ENCODE measurements around the gene INSC. TPM values are rescaled to one million over a fixed set of nuclear protein-coding genes. Genes with fewer than 3 reads are reported as not detected.

The INSC gene
- total RNA-seq, 1 experiment from 2014 or later, result not detected

DNA sequence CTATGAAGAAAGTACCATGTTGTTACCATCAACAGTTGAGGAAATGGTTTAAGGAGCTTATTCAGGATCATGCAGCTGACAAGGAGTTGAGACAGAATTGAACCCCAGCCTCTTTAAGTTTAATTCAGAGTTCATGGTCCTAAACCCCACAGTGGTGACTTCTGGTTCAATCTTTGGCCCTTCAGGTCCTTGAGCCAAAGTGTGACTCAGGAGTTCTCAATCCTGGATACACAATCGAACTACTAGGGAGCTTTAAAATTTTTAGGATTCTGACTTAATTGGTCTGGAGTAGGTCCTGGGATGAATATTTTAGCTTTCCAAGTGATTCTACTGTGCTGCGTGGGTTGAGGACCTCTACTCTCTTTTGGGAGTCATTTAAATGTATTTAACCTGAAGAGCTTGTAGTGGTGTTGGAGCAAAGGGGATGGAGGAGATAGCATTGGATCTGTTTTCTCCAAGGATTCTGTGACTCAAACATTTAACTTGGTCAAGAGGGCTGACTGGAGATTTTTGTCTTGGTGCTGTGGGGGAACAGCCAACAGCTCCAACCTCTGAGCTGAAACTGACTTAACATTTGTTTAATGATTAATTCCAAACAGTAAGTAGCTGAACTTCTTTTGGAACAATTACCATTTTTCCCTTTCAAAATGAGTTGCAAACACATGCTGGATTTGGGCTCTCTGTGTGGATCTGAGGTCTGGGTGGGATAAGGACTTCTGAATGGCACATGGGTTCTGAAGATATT lies 80.1 kb downstream of the INSC start:
- no peak overlapping the region for H3K4me3 ChIP-seq
- no peaks in the 10 kb centered on the region for H3K9me3 ChIP-seq (ENCODE audit: insufficient read depth, low read depth)
- no TSS peak for BruUV-seq (replicated peaks)

DNA sequence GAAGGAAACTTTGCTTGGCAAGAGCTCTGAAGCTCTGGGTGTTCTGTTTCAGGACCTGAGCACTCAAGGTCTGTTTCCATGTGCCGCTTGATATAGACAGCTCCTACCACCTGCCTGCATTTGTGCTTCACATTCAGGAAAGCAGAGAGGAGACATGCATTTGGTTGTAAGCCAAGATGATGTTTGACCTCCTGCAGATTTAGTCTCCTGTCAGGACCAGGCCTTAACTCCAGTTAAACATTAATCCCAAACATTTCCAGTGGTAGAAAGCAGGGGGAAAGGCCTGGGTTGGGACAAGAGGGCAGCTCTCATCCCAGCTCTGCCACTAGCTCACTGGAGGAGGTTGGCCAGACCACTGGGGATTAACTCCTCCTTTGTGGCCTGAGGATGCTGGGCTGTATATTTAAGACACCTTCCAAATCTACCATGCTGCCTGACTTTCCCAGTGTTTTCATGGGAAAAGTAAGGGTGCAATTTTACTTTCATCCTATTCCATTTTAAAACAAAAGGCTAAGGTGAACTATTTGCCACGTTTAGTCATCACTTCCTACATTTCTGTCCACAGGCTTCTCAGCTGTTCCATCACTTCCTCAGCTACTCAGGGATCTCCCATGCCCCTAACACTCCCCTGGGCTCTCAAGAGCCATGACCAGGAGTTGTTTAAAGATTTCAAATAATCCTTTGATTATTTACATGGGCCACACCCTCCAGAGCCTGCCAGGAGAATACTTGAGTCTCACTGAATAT lies 80.9 kb downstream of the INSC start:
- Histone ChIP-seq H3K4me2 (no peak overlapping the region), H3K27ac (no peak overlapping the region), H3K4me1 (replicated peaks; ENCODE audit: insufficient read depth) (no peaks in the 10 kb centered on the region), H3K9me2 (ENCODE audit: insufficient read depth) (no peaks in the 10 kb centered on the region), H3K36me3 (ENCODE audit: low read depth) (no peaks in the 10 kb centered on the region), H3F3A (ENCODE audit: insufficient read depth, low read depth) (no peaks in the 10 kb centered on the region), H2AFZ (no peak overlapping the region), H3K4me3 (no peak overlapping the region), H3K27me3 (ENCODE audit: insufficient read depth, low read depth) (no peaks in the 10 kb centered on the region), H4K20me1 (ENCODE audit: insufficient read depth) (no peaks in the 10 kb centered on the region), H3K9me3 (ENCODE audit: insufficient read depth, low read depth) (no peaks in the 10 kb centered on the region), H3K79me2 (ENCODE audit: low read depth) (no peaks in the 10 kb centered on the region)
- intact Hi-C loops (cut with micrococcal nuclease; ENCODE audit: unreplicated experiment), result no loop called here
- no TSS peak for BruUV-seq (replicated peaks)
- DNase-seq, result no peak
- POLR2A ChIA-PET (ENCODE audit: unreplicated experiment), result no interaction called here
- CTCF ChIA-PET, result no interaction called here
- TF ChIP-seq, protein P1, sequence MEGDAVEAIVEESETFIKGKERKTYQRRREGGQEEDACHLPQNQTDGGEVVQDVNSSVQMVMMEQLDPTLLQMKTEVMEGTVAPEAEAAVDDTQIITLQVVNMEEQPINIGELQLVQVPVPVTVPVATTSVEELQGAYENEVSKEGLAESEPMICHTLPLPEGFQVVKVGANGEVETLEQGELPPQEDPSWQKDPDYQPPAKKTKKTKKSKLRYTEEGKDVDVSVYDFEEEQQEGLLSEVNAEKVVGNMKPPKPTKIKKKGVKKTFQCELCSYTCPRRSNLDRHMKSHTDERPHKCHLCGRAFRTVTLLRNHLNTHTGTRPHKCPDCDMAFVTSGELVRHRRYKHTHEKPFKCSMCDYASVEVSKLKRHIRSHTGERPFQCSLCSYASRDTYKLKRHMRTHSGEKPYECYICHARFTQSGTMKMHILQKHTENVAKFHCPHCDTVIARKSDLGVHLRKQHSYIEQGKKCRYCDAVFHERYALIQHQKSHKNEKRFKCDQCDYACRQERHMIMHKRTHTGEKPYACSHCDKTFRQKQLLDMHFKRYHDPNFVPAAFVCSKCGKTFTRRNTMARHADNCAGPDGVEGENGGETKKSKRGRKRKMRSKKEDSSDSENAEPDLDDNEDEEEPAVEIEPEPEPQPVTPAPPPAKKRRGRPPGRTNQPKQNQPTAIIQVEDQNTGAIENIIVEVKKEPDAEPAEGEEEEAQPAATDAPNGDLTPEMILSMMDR (conservative IDR thresholded peaks at IDR 0.05), result no peak
- no peak for TF ChIP-seq EZH2 (IDR thresholded peaks at IDR 0.05; ENCODE audit: low read depth)

More for the DNA sequence above, 80.1 kb downstream of the INSC start:
- Histone ChIP-seq H3K79me2 (ENCODE audit: low read depth) (no peaks in the 10 kb centered on the region), H3K9me2 (ENCODE audit: insufficient read depth) (no peaks in the 10 kb centered on the region), H3K36me3 (ENCODE audit: low read depth) (no peaks in the 10 kb centered on the region), H4K20me1 (ENCODE audit: insufficient read depth) (no peaks in the 10 kb centered on the region), H3K27ac (no peak overlapping the region), H3K4me2 (no peak overlapping the region), H3F3A (ENCODE audit: insufficient read depth, low read depth) (no peaks in the 10 kb centered on the region), H2AFZ (no peak overlapping the region), H3K4me1 (replicated peaks; ENCODE audit: insufficient read depth) (no peaks in the 10 kb centered on the region), H3K27me3 (ENCODE audit: insufficient read depth, low read depth) (no peaks in the 10 kb centered on the region)
- TF ChIP-seq, protein P1 (conservative IDR thresholded peaks at IDR 0.05), result no peak
- TF ChIP-seq EZH2 (IDR thresholded peaks at IDR 0.05; ENCODE audit: low read depth), result no peak
- POLR2A ChIA-PET (ENCODE audit: unreplicated experiment), result no interaction called here
- CTCF ChIA-PET, result no interaction called here
- intact Hi-C loops (cut with micrococcal nuclease; ENCODE audit: unreplicated experiment), result no loop called here
- no peak for DNase-seq

DNA sequence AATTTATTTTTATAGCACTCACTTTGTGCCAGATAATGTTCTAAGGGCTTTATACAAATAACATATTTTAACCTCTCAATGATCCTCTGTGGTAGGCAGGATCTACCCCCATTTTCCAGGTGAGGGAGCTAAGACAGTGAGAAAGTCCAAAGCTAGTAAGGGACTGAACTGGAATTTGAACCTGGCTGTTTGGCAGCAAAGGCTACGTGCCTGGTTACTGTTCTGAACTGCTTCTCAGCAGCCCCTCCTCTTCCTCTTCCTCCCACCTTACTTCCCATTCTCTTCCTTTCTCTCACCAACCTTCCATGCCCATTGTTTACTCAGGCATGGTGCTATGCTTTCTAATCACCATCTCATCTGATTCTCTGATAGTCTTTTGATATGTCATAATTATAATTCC lies 82.0 kb downstream of the INSC start:
- Histone ChIP-seq H3K36me3 (ENCODE audit: low read depth) (no peaks in the 10 kb centered on the region), H2AFZ (no peak overlapping the region), H3K9me2 (ENCODE audit: insufficient read depth) (no peaks in the 10 kb centered on the region), H4K20me1 (ENCODE audit: insufficient read depth) (no peaks in the 10 kb centered on the region), H3K9me3 (ENCODE audit: insufficient read depth, low read depth) (no peaks in the 10 kb centered on the region), H3K4me2 (no peak overlapping the region), H3F3A (ENCODE audit: insufficient read depth, low read depth) (no peaks in the 10 kb centered on the region), H3K27me3 (ENCODE audit: insufficient read depth, low read depth) (no peaks in the 10 kb centered on the region), H3K27ac (no peak overlapping the region), H3K79me2 (ENCODE audit: low read depth) (no peaks in the 10 kb centered on the region), H3K4me1 (replicated peaks; ENCODE audit: insufficient read depth) (0 out of 2 replicates have a peak, but pooled peaks cover under 1% of the 10 kb centered on the region), H3K4me3 (no peak overlapping the region)
- POLR2A ChIA-PET (ENCODE audit: unreplicated experiment), result no interaction called here
- TF ChIP-seq, protein P1 (conservative IDR thresholded peaks at IDR 0.05), result no peak
- TF ChIP-seq EZH2 (IDR thresholded peaks at IDR 0.05; ENCODE audit: low read depth), result no peak
- intact Hi-C loops (cut with micrococcal nuclease; ENCODE audit: unreplicated experiment), result no loop called here
- DNase-seq, result no peak
- no TSS peak for BruUV-seq (replicated peaks)
- CTCF ChIA-PET, result no interaction called here
